Activated naive CD4-positive, alpha-beta T cell treated with anti-CD3 and anti-CD28 coated beads for 36 hours (primary cell): ENCODE measurements around the gene FOXL1. TPM values are rescaled to one million over a fixed set of nuclear protein-coding genes. Genes with fewer than 3 reads are reported as not detected.
"Not testable (repeated sequence)": the region's sequence is repeated elsewhere in the genome, so short reads cannot be mapped to it uniquely, and the experiment has no call there.

ENCODE experiments used
- CTCF ChIA-PET: fragments of 350-600 bp; sonication (Branson Sonifier 250); formaldehyde crosslinking; loops from one replicate; lab custom pipeline; 2021; ENCODE audit warnings: antibody characterized with exemption; lab: Charles Lee
- DNase-seq: peaks from one replicate; pipeline ENCODE4 v3.0.0-alpha.2; 2020
- H3K27ac Mint-ChIP-seq: one replicate; pipeline ENCODE4 v1.8.0; 2021; ENCODE audit warnings: mild to moderate bottlenecking, mixed read lengths
- H3K27me3 Mint-ChIP-seq: one replicate; pipeline ENCODE4 v1.8.0; 2021; ENCODE audit warnings: low read depth, mixed read lengths
- H3K36me3 Mint-ChIP-seq: one replicate; pipeline ENCODE4 v1.8.0; 2021; ENCODE audit warnings: low read depth, mixed read lengths
- H3K4me1 Mint-ChIP-seq: one replicate; pipeline ENCODE4 v1.8.0; 2021; ENCODE audit warnings: low read depth, mixed read lengths
- H3K4me3 Mint-ChIP-seq: one replicate; pipeline ENCODE4 v1.8.0; 2021; ENCODE audit warnings: mild to moderate bottlenecking, moderate library complexity, mixed read lengths
- H3K9me3 Mint-ChIP-seq: one replicate; pipeline ENCODE4 v1.8.0; 2021; ENCODE audit warnings: mixed read lengths
- intact Hi-C: fragments of 100-400 bp; cut with micrococcal nuclease; formaldehyde crosslinking; loops from one replicate; pipeline ENCODE4 v1.15.1; 2023
- total RNA-seq, 2 experiments: library from RNA; stranded (reverse); gene quantifications; one replicate each; pipeline ENCODE4 v1.2.3, GENCODE V29; 2021

Gene FOXL1
- total RNA-seq, 2 experiments from 2014 or later, result not detected

DNA sequence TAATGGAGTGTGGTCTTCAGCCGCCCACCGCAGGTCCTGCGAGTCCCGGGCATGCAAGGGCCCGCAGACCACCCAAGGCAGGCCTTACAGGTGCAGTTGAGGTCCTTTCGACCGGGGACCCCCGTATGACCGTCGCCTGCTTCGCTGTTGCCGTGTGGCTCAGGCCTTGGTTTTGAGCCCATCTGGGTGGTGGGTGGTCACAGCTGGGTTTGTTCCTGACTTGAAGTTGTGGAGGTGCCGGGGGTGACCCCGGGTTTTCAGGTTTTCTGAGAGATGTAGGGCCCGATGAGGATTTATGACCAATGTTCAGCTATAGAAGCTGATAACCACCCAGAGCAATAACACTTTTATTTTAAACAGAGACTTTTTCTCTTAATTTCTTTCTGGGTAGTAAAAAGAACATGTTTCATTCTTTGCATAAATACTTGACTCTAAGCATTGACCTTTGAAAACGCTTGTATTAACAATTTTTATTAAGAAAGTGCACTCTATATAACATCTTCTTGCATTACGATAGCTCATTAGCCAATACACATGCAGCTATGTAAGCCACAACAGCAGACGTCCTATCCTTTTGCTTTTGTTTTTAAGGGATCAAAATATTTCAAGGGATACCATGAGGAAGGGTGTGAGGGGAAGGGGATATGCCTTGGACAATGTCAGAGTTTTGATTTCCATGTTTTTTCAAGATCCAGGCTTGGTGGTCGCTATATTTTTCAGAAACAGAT, 1.9 kb downstream of the FOXL1 start:
- H3K36me3 Mint-ChIP-seq, result no peaks in the 10 kb centered on the region
- peaks cover 50% of the 10 kb centered on the region for H3K27me3 Mint-ChIP-seq
- H3K4me1 Mint-ChIP-seq, result peaks cover 12% of the 10 kb centered on the region
- no peak for DNase-seq
- intact Hi-C loops, result no loop called here
- no peak overlapping the region for H3K4me3 Mint-ChIP-seq
- CTCF ChIA-PET, result interaction anchor here (1.4 kb wide), 1 partner anchor 16 kb away, joined by 4 read pairs; no protein-coding TSS in a partner anchor
- no peak overlapping the region for H3K27ac Mint-ChIP-seq
- H3K9me3 Mint-ChIP-seq, result no peaks in the 10 kb centered on the region

DNA sequence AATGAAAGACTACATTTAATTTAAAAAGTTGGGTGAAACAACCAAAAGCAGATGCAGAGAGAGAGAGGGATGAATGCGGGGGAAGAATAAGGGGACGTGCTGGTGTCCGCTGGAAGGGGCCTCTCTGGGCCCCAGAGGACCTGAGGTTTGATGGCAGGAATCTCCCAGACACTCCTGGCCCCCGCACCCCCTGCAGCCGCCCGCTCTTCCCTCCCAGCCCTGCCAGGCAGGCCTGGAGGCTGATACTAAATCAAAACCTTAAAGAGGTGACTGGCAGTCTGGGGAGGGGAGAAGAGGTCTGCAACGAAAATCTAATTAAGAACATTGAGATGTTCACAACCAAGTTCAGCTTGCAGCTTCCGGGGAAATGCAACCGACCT, 2.4 kb downstream of the FOXL1 start:
- H3K4me3 Mint-ChIP-seq, result no peak overlapping the region
- CTCF ChIA-PET, result interaction anchor here (1.4 kb wide), 1 partner anchor 16 kb away, joined by 4 read pairs; no protein-coding TSS in a partner anchor
- H3K27me3 Mint-ChIP-seq, result peaks cover 45% of the 10 kb centered on the region
- no peak overlapping the region for H3K27ac Mint-ChIP-seq
- intact Hi-C loops, result no loop called here
- H3K4me1 Mint-ChIP-seq, result peaks cover 12% of the 10 kb centered on the region
- H3K36me3 Mint-ChIP-seq, result no peaks in the 10 kb centered on the region
- H3K9me3 Mint-ChIP-seq, result no peaks in the 10 kb centered on the region
- DNase-seq, result no peak

DNA sequence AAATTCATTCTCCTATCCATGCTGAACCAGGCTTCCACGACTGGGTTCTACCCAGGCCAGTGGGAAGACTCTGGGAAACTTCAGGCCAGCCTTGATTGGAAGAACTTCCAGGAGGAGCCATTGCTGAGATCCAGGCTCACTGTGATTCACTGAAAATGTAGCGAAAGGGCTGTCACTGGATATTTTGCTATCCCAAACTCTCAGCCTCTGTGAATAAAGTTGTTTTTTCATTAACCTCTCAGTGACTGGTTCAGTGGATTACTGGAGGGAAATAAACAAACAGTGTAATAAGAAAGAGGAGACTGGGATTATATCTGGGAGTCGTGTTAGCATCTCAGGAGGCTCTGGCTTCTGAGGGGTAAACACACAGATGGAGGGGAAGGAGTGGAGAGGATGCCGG, 3.1 kb downstream of the FOXL1 start:
- intact Hi-C loops, result no loop called here
- peaks cover 7% of the 10 kb centered on the region for H3K4me1 Mint-ChIP-seq
- H3K4me3 Mint-ChIP-seq, result no peak overlapping the region
- peaks cover 40% of the 10 kb centered on the region for H3K27me3 Mint-ChIP-seq
- no peak for DNase-seq
- no peaks in the 10 kb centered on the region for H3K36me3 Mint-ChIP-seq
- H3K9me3 Mint-ChIP-seq, result no peaks in the 10 kb centered on the region
- CTCF ChIA-PET, result interaction anchor here (1.4 kb wide), 1 partner anchor 17 kb away, joined by 4 read pairs; no protein-coding TSS in a partner anchor
- no peak overlapping the region for H3K27ac Mint-ChIP-seq

DNA sequence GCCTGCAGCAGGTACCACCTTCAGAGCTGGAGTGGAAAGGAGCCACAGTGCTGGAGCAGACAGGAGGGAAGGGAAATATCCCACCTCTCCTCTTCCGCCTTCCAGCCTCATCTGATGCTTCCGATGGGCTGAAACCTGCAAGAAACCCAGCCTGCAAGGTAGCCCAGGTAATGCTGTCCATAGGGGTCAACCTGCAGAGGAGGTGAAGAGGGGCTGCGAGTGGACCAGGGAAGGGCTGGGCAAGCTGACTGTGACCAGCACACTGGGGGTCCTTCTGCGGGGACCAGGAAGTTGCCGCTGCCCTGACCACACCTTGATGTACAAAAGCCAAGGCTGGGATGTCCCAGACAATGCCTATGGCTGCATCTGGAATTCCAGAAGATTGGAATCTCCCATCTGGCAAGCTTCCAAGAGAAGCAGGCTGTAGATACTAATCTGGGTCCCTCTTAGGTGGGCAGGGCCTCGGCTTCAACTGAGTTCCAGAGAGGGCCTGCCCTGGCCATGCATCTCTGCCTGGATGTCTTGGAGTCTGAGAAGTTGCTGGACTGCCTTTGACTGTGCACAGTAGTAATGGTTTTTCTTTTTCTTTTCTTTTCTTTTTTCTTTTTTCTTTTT, 5.8 kb downstream of the FOXL1 start:
- CTCF ChIA-PET, result interaction anchor here (0.6 kb wide), 1 partner anchor 559 kb away, joined by 3 read pairs; no protein-coding TSS in a partner anchor
- H3K4me1 Mint-ChIP-seq, result no peaks in the 10 kb centered on the region
- H3K27me3 Mint-ChIP-seq, result peaks cover 20% of the 10 kb centered on the region
- DNase-seq, result no peak
- intact Hi-C loops, result no loop called here
- no peak overlapping the region for H3K4me3 Mint-ChIP-seq
- no peaks in the 10 kb centered on the region for H3K9me3 Mint-ChIP-seq
- H3K27ac Mint-ChIP-seq, result no peak overlapping the region
- H3K36me3 Mint-ChIP-seq, result no peaks in the 10 kb centered on the region

DNA sequence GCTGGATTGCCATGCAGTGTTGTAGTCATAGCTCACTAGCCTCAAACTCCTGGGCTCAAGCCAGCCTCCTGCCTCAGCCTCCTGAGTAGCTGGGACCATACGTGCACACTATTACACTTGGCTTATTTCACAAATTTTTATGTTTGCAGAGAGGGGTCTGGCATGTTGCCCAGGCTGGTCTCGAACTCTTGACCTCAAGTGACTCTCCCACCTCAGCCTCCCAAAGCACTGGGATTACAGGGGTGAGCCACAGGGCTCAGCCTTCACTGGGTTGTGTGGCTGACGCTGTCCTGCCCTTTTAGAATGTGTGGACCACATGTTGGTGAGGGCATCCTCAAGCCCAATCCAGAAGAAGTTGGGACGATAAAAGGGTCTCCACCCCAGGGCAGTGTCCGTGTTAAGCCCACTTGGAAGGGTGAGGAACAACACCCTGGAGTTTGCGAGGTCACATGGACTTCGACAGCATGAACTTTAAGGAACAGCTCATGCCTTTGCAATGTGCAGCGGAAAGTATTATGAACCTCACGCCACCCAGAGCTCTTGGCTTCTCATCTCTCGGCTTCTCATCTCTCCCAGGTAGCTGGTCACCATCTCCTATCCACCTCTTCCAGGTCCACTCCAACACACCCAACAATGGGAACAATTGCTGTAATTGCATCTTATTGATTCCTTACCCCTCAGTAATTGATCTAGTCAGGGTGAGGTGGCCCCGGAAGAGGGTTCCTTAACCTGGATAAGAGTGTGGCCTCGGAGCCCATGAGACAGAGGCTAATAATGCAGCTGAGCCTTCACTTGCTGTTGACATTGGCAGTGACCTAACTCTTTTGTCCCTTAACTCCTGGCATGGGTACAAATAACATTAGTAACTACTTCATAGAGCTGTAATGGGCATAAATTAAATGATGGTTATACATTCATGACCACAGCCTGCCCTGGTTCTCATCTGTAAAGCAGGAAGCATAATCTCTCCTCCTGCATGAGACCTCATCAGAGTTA, 6.7 kb downstream of the FOXL1 start:
- DNase-seq, result no peak
- no peaks in the 10 kb centered on the region for H3K36me3 Mint-ChIP-seq
- CTCF ChIA-PET, result interaction anchor here (0.6 kb wide), 1 partner anchor 560 kb away, joined by 3 read pairs; no protein-coding TSS in a partner anchor
- no peaks in the 10 kb centered on the region for H3K9me3 Mint-ChIP-seq
- H3K4me3 Mint-ChIP-seq, result no peak overlapping the region
- H3K4me1 Mint-ChIP-seq, result no peaks in the 10 kb centered on the region
- H3K27ac Mint-ChIP-seq, result no peak overlapping the region
- peaks cover 19% of the 10 kb centered on the region for H3K27me3 Mint-ChIP-seq
- intact Hi-C loops, result no loop called here

DNA sequence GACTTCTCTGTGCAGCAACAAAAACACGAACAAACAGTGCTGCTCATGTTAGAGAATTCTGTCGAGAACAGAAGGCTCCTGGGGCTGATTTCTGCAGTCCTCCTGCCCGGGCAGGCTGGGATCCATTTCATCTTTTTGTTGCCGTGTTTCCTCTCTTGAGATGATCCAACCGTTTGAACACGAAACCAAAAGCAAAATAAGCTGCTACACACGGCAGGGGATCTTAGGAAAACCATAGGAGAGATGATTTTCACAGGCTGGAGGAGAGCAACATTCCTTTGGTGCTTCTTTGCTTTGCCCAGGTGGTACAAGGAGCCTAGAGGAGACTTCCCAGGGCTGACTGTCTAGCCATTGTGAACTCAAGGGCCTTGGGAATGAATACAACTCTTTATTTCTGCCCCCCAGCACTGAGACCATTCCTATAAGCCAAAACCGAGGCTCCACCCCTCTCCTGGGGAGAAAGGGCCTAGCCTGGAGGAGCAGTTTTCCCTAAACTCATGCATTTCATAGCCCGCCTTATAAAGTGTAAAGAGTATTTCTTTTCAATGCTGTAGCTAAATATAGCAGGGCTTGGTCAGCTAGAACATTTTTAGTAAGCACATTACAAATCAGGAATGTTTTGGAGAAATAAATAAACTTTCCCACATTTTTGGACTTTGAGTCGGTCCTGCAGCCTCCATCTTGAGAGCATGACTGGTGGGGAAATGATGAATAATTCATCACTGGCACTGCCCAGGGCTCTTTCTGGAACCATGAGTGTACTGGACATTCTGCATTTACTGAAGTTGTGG, 7.7 kb downstream of the FOXL1 start:
- Mint-ChIP-seq H3K4me1 (no peaks in the 10 kb centered on the region), H3K27ac (no peak overlapping the region), H3K27me3 (peaks cover 12% of the 10 kb centered on the region), H3K9me3 (no peaks in the 10 kb centered on the region), H3K4me3 (no peak overlapping the region), H3K36me3 (no peaks in the 10 kb centered on the region)
- intact Hi-C loops, result no loop called here
- DNase-seq, result no peak
- CTCF ChIA-PET, result no interaction called here

DNA sequence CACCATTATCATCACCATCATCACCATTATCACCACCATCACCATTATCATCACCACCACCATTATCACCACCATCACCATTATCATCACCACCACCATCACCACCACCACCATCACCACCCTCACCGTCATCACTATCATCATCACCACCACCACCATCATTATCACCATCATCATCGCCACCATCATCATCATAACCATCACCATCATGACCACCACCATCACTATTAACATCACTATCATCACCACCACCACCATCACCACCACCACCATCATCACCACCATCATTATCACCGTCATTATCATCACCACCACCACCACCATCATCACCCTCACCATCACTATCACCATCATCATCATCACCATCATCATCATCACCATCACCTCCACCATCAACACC, 9.1 kb downstream of the FOXL1 start:
- DNase-seq, result no peak
- no peak overlapping the region for H3K27ac Mint-ChIP-seq
- intact Hi-C loops, result no loop called here
- CTCF ChIA-PET, result no interaction called here
- no peak overlapping the region for H3K4me3 Mint-ChIP-seq
- no peaks in the 10 kb centered on the region for H3K36me3 Mint-ChIP-seq
- no peaks in the 10 kb centered on the region for H3K9me3 Mint-ChIP-seq
- H3K4me1 Mint-ChIP-seq, result no peaks in the 10 kb centered on the region
- peaks cover 16% of the 10 kb centered on the region for H3K27me3 Mint-ChIP-seq

DNA sequence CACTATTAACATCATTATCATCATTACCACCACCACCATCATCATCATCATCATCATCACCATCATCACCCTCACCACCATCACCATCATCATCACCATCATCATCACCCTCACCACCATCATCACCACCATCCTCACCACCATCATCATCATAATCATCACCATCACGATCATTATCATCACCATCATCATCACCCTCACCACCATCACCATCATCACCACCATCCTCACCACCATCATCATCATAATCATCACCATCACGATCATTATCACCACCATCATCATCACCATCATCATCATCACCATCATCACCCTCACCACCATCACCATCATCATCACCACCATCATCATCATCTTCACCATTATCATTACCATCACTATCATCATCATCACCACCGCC, 9.6 kb downstream of the FOXL1 start:
- peaks cover 18% of the 10 kb centered on the region for H3K27me3 Mint-ChIP-seq
- H3K27ac Mint-ChIP-seq, CTCF ChIA-PET, H3K36me3 Mint-ChIP-seq, H3K9me3 Mint-ChIP-seq, H3K4me1 Mint-ChIP-seq, intact Hi-C loops, DNase-seq, H3K4me3 Mint-ChIP-seq: not testable (repeated sequence)

DNA sequence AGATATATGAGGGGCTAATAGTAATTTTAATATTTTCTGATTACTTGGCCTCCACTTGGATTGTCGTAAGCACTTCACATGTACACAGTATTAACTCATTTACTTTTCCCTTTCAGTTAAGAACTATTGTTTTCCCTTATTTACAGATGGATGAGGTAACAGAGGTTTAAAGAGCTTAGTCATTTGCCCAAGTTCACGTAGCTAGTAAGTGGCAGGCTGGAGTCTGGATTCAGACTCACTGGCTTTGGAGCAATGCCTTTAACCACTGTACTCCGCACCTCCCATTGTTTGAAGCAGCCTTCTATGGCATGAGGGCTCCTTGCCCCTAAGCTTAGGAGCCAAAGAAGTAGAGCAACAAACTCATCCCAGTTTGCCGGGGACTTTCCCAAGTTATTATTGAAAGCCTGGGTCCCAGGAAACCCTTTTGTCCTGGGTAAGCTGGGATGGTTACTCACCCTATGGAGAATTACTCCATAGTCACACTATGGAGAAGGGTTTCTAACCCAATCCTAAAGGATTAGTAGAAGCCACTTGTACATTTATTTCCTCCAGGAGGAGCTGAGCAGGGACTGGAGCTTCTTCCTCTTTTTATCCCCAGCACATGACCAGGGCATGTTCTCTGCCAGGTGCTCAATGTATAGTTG, 12.3 kb downstream of the FOXL1 start:
- Mint-ChIP-seq H3K9me3 (no peaks in the 10 kb centered on the region), H3K4me1 (peaks cover 7% of the 10 kb centered on the region), H3K27me3 (peaks cover 19% of the 10 kb centered on the region), H3K4me3 (no peak overlapping the region), H3K36me3 (no peaks in the 10 kb centered on the region), H3K27ac (no peak overlapping the region)
- DNase-seq, result no peak
- CTCF ChIA-PET, result no interaction called here
- intact Hi-C loops, result no loop called here

DNA sequence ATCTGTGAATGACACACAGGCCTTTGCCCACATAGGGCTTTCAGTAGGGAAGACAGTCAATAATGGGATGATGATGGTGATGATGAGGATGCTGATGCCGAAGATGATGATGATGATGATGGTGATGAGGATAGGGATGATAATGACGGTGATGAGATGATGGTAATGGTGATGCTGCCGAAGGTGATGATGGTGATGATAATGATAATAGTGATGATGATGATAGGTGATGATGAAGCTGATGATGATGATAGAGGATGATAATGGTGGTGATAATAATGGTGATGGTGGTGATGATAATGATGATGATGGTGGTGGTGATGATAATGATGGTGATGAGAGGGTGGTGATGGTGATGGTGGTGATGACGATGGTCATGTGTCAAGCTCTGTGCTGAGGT, 12.9 kb downstream of the FOXL1 start:
- H3K27ac Mint-ChIP-seq, result no peak overlapping the region
- peaks cover 7% of the 10 kb centered on the region for H3K4me1 Mint-ChIP-seq
- no peak for DNase-seq
- H3K9me3 Mint-ChIP-seq, result no peaks in the 10 kb centered on the region
- CTCF ChIA-PET, result no interaction called here
- H3K4me3 Mint-ChIP-seq, result no peak overlapping the region
- peaks cover 19% of the 10 kb centered on the region for H3K27me3 Mint-ChIP-seq
- no peaks in the 10 kb centered on the region for H3K36me3 Mint-ChIP-seq
- intact Hi-C loops, result no loop called here

DNA sequence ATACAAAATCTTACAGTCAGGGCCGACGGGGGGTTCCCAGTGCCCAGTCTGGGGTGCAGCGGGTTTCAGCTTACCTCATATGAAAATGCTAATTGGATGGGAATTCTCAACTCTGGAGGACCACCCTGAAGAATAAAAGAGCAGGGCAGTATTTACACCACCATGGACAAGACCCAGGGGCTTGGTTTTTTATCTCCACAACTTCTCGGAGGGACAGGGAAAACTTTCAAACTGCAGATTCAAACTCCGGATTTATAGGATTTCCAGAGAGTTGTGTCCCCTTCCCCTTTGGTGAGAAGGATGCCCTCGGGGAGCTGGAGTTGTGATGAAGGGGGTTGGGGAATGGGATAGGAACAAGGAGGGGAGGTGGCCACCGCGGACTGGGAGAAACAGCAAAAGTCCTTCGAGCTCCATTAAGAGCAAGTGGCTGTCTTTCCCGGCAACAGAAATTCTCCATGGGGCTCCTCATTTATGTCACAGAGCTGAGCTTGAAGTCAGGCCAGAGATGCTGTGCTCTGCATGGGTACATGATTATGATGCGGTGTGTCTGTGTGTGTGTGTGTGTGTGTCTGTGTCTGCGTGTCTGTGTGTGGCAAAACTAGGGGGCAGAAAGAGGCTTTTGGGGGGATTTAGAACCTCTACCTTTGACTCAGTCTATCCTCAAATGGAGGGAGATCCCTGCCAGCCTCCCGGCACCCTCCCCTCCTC, 15.7 kb downstream of the FOXL1 start:
- H3K36me3 Mint-ChIP-seq, result no peaks in the 10 kb centered on the region
- H3K27me3 Mint-ChIP-seq, result peaks cover 29% of the 10 kb centered on the region
- CTCF ChIA-PET, result no interaction called here
- no peak overlapping the region for H3K27ac Mint-ChIP-seq
- intact Hi-C loops, result no loop called here
- peaks cover 8% of the 10 kb centered on the region for H3K4me1 Mint-ChIP-seq
- no peak for DNase-seq
- no peak overlapping the region for H3K4me3 Mint-ChIP-seq
- no peaks in the 10 kb centered on the region for H3K9me3 Mint-ChIP-seq
